GM23248 (cell line): Measurements from ENCODE around the gene SNX14.

ENCODE experiments used
- EZH2 ChIP-seq: fragments of 200-600 bp; sonication (generic); IDR thresholded peaks from 2 replicates; pipeline ENCODE4 v1.6.1; 2018; ENCODE audit warnings: antibody characterized with exemption, mild to moderate bottlenecking; ENCODE audit not compliant: insufficient read depth, poor library complexity, severe bottlenecking
- EZH2phosphoT487 ChIP-seq: fragments of 200-600 bp; sonication (generic); IDR thresholded peaks from 2 replicates; pipeline ENCODE4 v1.6.1; 2018; ENCODE audit warnings: antibody characterized with exemption, moderate library complexity, mild to moderate bottlenecking, low read depth; ENCODE audit not compliant: insufficient read depth

- TF ChIP-seq EZH2 (no peak), EZH2phosphoT487 (no peak)
Observed at GRCh38 chr6:85461798-85462170, 131.9 kb downstream of the SNX14 start.
